T1000 (cell line): ENCODE results near the gene PGM3.

Experiments used
- DNase-seq: peaks from one replicate; lab custom pipeline; 2025; ENCODE audit warnings: mixed read lengths; lab: John Stamatoyannopoulos, UW

The PGM3 gene

GRCh38 chr6:83183082-83183828 is 9.8 kb downstream of the PGM3 start:
- DNase-seq: peak; percentile 64

- DNase-seq: no peak
Measured at GRCh38 chr6:83182114-83182513, 11.0 kb downstream of the PGM3 start.

DNA sequence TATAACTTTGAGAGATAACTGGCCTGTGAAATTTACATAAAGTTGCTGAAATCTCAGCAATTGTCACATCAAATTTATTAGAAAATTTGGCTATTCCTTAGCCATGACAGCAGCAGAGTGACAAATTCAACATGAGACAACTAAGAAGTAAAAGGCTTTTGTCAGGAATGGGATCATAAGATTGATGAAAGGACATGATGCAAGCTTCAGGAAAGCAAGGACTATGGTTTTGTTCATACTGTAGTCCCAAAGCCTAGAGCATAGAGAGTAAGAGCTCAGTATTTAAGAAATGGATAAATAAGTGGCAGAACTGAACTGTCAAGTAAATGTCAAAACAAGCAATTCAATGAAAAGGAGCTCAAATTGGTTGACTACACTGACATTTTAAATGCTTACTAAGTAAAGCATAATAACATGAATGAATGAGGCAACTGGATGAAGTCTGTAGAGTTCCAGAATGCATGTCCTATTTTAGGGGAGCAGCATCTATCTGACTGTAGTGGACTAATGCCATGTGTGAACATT is 12.6 kb downstream of the PGM3 start:
- no peak for DNase-seq

- no peak for DNase-seq
Measured at GRCh38 chr6:83176246-83176645, 16.8 kb downstream of the PGM3 start.

- DNase-seq: no peak
Measured at GRCh38 chr6:83169511-83169910, 23.6 kb downstream of the PGM3 start.

DNA sequence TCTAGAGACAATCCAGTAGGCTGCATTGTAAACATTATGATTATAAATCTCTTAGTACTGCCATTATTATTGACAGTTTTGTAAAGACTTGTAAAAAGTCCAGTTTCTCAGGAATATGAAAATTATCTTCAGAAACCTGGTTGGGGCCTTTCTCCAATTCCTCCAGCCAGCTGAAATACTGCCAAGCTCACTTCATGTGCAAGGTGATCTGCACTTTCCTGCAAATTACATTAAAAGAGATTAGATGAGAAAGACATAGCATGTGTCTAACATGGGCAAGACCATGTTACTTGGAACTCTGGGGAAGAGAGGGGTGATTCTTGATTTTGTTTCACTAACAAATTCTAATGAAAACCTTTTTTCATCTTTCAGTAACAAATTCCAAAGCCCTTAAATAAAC is 24.0 kb downstream of the PGM3 start:
- no peak for DNase-seq

GRCh38 chr6:83168556-83168955 is 24.5 kb downstream of the PGM3 start:
- DNase-seq: no peak

GRCh38 chr6:83167726-83168278 is 25.3 kb downstream of the PGM3 start:
- no peak for DNase-seq

DNA sequence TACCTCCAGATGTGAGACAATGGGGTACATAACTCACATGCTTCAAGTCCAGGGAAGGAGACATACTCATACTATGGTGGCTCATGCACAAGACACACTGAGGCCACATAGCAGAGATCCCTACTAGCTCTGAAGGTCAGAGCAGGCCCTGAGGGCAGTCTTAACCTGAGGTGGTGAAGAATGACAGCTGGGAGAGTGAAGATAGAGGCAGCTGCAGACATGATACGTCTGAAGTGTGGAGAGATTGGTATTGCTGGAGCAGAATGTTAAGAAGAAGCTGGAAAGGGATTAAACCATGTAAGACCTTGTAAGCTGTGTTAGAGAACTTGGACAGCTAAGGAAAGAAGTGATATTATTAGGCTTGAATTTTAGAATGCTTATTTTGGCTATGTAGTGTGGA is 32.9 kb downstream of the PGM3 start:
- DNase-seq: no peak

DNA sequence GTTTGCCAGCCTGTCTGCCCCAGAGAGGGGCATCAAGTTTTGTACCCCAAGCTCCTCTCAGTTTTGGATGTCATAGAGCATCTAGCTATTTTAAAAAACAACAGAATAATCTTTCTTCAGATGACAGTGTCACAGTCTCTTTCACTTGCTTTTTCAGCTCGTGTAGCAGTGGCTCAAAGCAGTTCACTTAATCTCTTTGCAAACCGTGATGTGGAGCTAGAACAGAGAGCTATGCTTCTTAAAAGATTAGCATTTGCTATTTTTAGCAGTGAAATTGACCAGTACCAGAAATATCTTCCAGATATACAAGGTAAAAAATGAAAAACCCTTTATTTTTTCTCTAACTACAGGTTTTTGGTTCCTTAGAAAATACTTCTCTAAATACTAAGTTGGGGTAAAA is 37.3 kb downstream of the PGM3 start:
- no peak for DNase-seq

DNA sequence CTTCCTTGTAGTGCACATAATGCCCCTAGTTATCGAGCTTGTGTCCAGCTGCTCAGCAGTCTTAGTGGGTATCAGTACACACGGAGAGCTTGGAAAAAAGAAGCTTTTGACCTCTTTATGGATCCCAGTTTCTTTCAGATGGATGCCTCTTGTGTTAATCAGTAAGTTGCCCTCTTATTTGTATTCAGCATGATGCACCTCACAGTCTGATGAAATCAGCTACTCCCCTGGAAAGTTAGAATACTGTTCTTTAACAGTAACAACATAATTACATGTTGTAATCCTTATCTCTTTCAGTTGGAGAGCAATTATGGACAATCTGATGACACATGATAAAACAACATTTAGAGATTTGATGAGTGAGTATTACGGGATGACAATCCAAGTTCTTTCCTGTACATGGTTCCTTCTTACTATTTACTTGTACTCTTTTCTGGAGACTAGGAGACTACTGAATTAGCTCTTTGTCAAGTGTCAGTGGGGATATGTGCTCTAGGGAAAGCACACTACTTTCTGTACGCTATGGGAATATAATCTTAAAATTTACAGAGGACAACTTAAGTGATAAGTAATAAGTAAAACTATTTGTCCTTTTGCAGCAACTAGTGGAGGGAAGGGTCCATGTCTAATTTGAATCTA is 39.1 kb downstream of the PGM3 start:
- no peak for DNase-seq

DNA sequence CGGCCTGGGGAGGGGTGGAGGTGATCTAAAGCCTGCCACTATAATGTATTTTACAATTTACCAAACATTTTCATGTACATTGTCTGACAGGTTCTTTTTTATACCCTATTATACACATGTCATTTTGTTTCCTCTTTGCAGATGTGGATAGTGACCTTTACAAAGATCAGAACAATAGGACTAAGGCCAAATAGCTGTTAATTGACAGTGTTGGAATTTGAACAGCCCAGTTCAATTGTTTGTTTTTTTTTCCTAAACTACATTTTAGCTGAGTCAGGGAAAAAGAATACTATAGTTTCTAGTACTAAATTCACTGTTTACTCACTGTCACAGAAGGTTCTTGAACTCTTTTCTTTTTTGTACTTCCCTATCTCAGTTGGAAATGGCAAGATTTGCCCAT is 40.2 kb downstream of the PGM3 start:
- DNase-seq: no peak

DNA sequence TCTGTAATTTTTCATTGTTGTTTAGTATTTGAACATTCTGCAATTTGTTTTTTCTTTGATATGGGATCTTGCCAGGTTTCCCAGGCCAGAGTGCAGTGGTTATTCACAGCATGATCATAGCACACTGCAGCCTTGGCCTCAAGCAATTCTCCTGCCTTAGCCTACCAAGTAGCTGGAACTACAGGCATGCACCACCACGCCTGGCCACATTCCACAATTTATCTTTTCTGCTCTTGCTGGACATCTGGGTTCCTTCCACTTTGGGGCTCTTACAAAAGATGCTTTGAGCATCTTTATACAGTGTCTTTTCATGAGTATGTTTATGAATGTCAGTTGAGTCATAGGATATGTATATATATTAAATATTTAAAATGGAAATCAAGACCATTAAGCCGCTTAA is 42.0 kb downstream of the PGM3 start:
- DNase-seq: no peak

DNA sequence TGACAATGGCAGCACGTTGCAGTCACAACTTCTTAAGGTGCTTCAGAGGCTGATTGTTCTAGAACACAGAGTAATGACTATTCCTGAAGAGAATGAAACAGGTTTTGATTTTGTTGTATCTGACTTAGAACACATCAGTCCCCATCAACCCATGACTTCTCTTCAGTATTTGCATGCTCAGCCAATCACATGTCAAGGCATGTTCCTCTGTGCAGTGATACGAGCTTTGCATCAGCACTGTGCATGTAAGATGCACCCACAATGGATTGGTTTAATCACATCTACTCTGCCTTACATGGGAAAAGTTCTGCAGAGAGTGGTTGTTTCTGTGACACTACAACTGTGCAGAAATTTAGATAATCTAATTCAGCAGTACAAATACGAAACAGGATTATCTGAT is 54.3 kb downstream of the PGM3 start:
- DNase-seq: no peak

GRCh38 chr6:83138118-83138722 is 54.8 kb downstream of the PGM3 start:
- DNase-seq: no peak

GRCh38 chr6:83132121-83132520 is 60.9 kb downstream of the PGM3 start:
- DNase-seq: no peak

- no peak for DNase-seq
Measured at GRCh38 chr6:83127976-83128375, 65.1 kb downstream of the PGM3 start.

DNA sequence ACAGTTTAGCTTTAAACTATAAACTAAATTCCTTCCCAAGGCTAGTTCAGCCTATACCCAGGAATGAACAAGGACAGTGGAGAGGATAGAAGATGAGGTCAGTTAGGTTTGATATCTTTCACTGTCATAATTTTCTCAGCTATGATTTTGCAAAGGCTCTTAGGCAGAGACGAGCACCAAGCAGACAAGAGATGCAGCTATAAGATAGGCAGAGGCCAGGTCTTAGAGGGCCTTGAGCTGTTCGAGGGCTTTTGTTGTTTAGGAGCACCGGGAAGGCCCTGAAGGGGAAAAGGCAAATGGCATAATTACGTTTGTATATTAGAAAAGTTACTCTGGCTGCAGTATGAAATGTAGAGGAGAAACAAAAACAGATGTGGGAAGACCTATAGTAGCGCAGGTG is 65.8 kb downstream of the PGM3 start:
- DNase-seq: no peak

DNA sequence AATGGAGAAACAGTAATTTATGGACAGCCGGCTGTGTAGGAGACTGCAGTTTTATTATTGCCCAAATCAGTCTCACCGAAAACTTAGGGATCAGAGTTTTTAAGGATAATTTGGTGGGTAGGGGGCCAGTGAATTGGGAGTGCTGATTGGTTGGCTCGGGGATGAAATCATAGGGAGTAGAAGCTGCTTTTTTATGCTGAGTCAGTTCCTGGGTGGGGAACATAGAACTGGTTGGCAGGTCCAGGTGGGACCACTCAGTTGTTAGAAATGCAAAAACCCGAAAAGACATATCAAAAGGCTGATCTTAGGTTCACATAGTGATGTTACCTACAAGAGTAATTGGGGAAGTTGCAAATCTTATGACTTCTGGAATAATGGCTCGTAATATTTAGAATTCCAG is 66.3 kb downstream of the PGM3 start:
- DNase-seq: no peak

DNA sequence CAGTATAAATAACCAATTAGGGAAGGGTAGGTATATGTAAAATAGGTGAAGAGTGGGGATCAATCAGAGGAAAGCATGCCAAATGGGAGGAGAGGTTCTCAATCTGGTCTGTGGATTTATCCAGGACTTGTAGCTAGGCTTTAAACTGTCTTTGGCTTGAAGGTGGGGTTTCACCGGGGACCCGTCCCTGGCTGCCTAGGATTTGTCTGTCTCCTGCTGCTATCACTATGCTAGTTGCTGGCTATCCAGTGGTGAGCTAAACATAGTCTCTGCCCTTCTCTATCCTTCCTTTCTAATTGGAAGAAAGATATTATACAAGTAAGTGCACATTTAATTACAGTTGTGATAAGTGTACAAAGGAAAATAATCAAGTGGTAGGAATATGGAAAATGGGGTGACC is 66.8 kb downstream of the PGM3 start:
- DNase-seq: no peak

DNA sequence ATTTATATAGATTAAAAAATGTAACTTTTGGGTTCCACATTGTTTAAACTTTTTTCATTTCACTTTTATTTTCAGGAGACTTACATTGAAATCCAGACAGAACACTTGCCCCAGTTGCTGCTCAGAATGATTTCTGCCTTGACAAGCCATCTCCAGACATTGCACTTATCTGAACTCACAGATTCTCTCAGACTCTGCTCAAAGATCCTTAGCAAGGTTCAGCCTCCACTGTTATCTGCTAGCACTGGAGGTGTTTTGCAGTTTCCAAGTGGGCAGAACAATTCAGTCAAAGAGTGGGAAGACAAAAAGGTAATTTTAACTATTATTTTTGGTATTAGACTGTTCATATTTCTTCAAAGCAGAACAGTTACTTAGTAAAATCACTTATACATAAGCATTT is 67.6 kb downstream of the PGM3 start:
- no peak for DNase-seq

- DNase-seq: no peak
Measured at GRCh38 chr6:83124553-83124952, 68.5 kb downstream of the PGM3 start.

- DNase-seq: no peak
Measured at GRCh38 chr6:83119742-83120300, 73.2 kb downstream of the PGM3 start.
